Large intestine (tissue), 3 donors: Measurements from ENCODE around the gene MFSD6. TPM values are rescaled to one million over a fixed set of nuclear protein-coding genes. Genes with fewer than 3 reads are reported as not detected.
A peak's percentile ranks its signal among the peaks of the same experiment; 100 is the strongest.
"Not testable (repeated sequence)": the region's sequence is repeated elsewhere in the genome, so short reads cannot be mapped to it uniquely, and the experiment has no call there.

Experiments
- DNase-seq, 2 donors: peaks; one replicate each; pipeline versions ENCODE4 v3.0.0 to v3.0.0-alpha.2; 2013
- H3K27ac ChIP-seq: one replicate; pipeline ENCODE4 v1.5.1; 2013; ENCODE audit warnings: low read length
- H3K27me3 ChIP-seq: 2 replicates; pipeline ENCODE4 v1.6.1; 2013; ENCODE audit warnings: low read length; ENCODE audit not compliant: control insufficient read depth, insufficient read depth
- H3K36me3 ChIP-seq: 2 replicates; pipeline ENCODE4 v1.6.1; 2013; ENCODE audit warnings: low read length; ENCODE audit not compliant: control insufficient read depth, insufficient read depth
- H3K4me1 ChIP-seq: one replicate; pipeline ENCODE4 v1.6.1; 2013; ENCODE audit warnings: low read length; ENCODE audit not compliant: control insufficient read depth, insufficient read depth
- H3K4me3 ChIP-seq: one replicate; pipeline ENCODE4 v1.5.1; 2013; ENCODE audit warnings: low read length
- H3K9me3 ChIP-seq: one replicate; pipeline ENCODE4 v1.6.1; 2013; ENCODE audit warnings: mild to moderate bottlenecking, low read depth, low read length, moderate library complexity; ENCODE audit not compliant: control insufficient read depth
- WGBS: methylation state at CpG from one replicate; pipeline ENCODE4 v1.1.5; 2013; ENCODE audit warnings: low lambda C conversion rate; ENCODE audit not compliant: insufficient coverage; 5-methylcytosine and 5-hydroxymethylcytosine counted together
- polyA plus RNA-seq: library from polyadenylated mRNA; unstranded; fragments of 120-200 nt; gene quantifications from one replicate; pipeline ENCODE4 v1.2.1, GENCODE V29; 2013

The MFSD6 gene
- polyA plus RNA-seq, 1 donor: 21.8 TPM

DNA sequence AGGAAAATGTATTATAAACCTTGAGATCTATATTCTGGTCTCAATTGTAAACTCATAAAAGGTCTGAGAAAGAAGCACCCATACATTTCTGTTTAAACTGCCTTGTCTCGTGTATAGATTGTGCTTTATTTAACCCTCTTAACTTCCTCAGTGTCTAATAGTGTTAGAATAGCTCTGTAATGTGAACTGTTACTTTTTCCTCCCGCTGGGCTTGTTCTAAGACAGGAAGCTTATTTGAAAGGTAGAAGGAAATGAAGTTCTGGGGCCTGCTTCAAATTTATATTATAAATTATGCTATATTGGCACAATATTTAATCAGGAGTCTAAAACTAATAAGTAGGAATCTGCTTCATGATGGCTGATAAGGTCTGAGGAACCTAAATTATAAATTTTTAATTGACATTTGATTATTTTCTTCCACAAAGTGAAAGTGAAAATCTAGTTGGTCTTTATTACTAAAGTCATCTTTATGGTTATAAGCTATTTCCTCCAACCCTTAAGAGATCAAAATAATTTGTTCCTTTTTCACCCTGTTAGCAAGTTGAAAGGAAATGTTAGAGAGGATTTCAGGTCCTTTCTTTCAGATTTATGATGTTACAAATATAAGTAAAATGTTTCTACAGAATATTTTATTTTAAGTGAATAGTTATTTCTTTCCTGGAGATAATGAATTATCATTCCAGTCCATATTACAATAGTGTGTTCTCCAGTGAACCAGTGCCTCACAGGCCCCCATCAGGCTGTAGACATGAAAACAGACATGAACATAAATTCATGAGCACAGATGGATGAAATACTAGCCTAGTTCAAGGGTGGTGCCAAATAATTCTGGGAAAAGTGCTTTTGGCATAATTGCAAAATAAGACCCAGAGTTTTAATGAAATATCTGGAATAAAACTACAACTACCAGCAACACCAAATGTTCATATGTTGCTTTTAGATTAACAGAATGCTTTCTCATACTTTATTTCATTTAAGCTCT, 7.9 kb downstream of the MFSD6 start:
- no peak overlapping the region for H3K27ac ChIP-seq
- no peaks in the 10 kb centered on the region for H3K4me1 ChIP-seq
- H3K36me3 ChIP-seq: peaks cover 2% of the 10 kb centered on the region
- no peaks in the 10 kb centered on the region for H3K27me3 ChIP-seq
- no peaks in the 10 kb centered on the region for H3K9me3 ChIP-seq
- no CpG with 5 or more reads among the region's 2 CpGs for WGBS
- DNase-seq: no peak
- no peak overlapping the region for H3K4me3 ChIP-seq

DNA sequence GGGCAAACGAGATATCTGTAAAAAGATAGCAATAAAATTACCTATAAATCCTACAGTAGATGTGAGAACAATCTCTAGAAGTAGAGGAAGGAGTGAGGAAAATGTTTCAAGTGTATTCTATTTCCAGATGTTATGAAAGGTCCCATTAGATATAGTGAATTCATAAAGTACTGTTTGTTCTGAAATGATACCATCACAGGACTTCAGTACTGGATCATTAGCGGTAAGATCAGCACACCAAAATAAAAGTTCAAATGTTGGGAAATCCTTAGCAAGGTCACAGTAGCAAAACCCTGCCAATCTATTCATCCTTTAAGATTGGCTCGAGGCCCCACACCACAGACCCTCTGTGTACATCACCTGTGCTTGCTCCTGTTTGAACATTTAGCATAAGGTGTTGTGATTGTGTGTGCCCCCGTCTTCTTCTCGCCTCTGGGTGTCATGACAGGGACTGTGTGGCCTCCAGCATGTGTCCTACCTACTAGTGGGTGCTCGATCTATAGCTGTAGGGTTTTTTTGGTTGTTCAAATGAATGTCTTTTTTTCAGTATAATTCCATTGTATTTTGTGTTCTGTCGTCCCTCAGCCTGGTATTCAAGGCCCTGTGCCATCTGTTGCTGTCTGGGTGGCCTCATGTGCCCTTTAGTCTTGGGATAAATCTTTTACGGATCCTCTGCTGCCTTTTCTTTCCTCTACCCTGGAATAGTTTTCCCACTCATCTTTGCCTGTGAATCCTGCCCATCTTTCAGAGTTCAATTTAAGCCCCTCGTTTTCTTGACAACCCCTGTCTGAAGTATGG, 9.1 kb downstream of the MFSD6 start:
- H3K27me3 ChIP-seq: no peaks in the 10 kb centered on the region
- WGBS: 73% methylated on average over 2 of the region's 9 CpGs
- H3K36me3 ChIP-seq: peaks cover 2% of the 10 kb centered on the region
- no peak overlapping the region for H3K27ac ChIP-seq
- no peak overlapping the region for H3K4me3 ChIP-seq
- H3K9me3 ChIP-seq: no peaks in the 10 kb centered on the region
- no peaks in the 10 kb centered on the region for H3K4me1 ChIP-seq
- no peak for DNase-seq

DNA sequence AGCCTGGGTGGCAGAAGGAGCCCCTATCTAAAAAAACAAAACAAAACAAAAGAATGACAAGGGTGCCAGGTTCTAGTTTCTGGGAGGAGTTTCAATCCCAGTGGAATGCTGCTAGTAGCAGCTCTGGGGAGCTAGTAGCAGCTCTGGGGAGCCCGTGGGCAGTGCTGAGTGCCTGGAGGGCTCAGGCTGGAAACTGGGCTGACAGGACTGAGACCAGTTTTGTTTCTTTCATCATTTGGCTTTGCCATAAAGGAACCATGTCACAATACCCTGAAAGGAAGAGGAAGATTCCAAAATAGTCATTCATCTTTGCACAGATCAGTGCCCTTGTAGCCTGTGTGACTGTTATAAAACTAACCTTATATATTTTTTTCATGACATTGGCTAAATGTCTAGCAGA, 10.6 kb downstream of the MFSD6 start:
- no peak overlapping the region for H3K4me3 ChIP-seq
- no peaks in the 10 kb centered on the region for H3K27me3 ChIP-seq
- no peaks in the 10 kb centered on the region for H3K4me1 ChIP-seq
- H3K36me3 ChIP-seq: peaks cover 2% of the 10 kb centered on the region
- H3K27ac ChIP-seq: no peak overlapping the region
- no peak for DNase-seq
- WGBS: no CpG with 5 or more reads among the region's 1 CpG
- no peaks in the 10 kb centered on the region for H3K9me3 ChIP-seq

DNA sequence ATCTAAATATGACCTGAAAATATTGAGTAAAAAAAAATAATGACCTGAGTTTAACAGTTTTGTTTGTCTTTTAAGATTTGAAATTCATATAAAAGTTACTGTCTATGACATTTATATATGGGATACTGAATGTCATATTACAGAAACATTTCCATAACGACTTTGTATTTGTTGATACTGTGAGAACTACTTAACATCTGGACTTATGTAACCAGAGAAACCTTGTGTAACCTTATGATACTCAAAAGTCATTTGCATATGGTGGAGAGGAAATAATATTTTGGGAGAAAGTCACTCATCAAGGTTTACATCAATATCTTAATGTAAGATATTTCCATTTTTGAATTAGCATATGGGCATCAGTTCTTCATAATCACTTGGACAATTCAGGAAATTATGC, 12.6 kb downstream of the MFSD6 start:
- Histone ChIP-seq H3K4me1 (no peaks in the 10 kb centered on the region), H3K4me3 (no peak overlapping the region), H3K27ac (no peak overlapping the region), H3K36me3 (peaks cover 2% of the 10 kb centered on the region), H3K9me3 (no peaks in the 10 kb centered on the region), H3K27me3 (no peaks in the 10 kb centered on the region)
- WGBS: no CpG with 5 or more reads among the region's 1 CpG
- no peak for DNase-seq

DNA sequence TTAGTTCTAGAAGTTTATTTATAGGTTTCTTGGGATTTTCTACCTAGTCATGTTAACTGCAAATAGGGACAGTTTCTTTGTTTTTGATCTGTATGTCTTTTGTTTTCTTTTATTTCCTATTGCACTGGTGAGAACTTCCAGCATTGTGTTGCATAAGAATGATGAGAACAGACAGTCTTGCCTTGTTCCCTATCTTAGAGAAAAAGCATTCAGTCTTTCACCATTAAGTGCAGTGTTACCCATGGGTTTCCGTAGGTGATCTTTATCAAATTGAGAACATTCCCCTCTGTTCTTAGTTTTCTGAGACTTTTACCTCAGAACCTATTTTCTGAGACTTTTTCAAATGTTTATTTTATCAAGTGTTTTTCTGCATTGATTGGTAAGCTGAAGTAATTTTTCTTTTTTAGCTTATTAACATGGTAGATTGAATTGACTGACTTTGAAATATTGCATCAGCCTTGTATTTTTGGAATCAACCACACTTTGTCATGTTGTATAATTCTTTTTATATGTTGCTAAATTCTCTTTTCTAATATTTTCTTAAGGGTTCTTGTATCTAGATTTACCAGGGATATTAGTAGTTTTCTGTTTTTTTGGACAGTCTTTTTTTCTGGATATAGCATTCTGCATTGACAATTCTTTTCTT, 17.2 kb downstream of the MFSD6 start:
- Histone ChIP-seq H3K4me1 (no peaks in the 10 kb centered on the region), H3K9me3 (no peaks in the 10 kb centered on the region), H3K27ac (no peak overlapping the region), H3K4me3 (no peak overlapping the region), H3K36me3 (no peaks in the 10 kb centered on the region), H3K27me3 (no peaks in the 10 kb centered on the region)
- WGBS: 83% methylated on average over 1 of the region's 1 CpG
- no peak for DNase-seq

DNA sequence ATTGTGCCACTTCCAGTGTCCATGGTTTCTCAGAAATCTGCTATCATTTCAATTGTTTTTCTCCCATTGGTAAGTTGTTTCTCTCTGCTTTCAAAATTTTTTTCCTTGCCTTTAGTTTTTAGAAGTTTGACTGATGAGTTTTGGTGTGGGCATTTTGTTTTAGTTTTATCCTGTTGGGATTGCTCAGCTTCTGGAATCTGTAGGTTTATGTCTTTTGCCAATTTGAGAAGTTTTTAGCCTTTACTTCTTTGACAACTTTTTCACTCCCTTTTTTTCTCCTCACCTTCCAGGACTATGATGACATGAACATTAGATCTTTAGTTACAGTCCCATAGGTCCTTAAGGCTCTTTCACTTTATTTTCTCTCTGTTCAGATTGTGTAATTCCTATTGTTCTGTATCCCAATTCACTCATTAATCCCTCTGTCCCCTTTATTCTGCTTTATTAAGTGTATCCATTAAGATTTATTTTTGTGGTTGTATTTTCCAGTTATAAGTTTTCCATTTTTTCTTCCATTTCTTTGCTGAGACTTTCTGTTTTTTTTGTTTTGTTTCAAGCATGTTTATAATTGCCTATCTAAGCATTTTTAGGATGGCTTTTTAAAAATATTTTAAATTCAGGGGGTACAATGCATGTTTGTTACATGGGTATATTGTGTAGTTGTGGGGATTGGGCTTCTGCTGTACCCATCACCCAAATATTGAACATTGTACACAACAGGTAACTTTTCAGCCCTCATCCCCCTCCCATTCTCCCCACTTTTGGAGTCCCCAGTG, 17.9 kb downstream of the MFSD6 start:
- Histone ChIP-seq H3K4me3 (no peak overlapping the region), H3K27ac (no peak overlapping the region), H3K36me3 (no peaks in the 10 kb centered on the region), H3K4me1 (no peaks in the 10 kb centered on the region), H3K9me3 (no peaks in the 10 kb centered on the region), H3K27me3 (no peaks in the 10 kb centered on the region)
- no peak for DNase-seq

DNA sequence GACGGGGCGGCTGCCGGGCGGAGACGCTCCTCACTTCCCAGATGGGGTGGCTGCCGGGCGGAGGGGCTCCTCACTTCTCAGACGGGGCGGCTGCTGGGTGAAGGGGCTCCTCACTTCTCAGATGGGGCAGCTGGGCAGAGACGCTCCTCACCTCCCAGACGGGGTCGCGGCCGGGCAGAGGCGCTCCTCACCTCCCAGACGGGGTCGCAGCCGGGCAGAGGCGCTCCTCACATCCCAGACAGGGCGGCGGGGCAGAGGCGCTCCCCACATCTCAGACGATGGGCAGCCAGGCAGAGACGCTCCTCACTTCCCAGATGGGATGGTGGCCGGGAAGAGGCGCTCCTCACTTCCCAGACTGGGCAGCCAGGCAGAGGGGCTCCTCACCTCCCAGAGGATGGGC, 22.7 kb downstream of the MFSD6 start:
- WGBS: no CpG with 5 or more reads among the region's 26 CpGs

DNA sequence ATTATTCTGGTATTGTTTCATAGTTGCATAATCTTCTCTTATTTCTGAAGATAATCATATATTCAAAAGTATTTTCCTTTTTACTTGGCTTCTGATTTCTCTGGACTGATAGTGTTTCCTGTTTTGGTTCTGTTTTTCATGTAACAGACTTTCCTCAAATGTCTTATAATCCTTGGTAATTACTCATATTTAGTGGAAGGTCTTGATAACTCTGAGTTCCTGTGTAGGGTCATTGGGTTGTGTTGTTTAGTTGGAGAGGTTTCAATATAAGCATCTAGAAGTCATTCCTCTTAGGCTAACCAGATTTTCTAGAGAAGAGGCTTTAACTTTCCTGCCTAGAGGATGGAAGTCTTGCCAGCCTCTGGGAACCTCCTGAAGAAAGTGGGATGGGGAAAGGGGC, 23.8 kb downstream of the MFSD6 start:
- Histone ChIP-seq H3K4me3 (no peak overlapping the region), H3K27ac (no peak overlapping the region), H3K4me1 (no peaks in the 10 kb centered on the region), H3K36me3 (peaks cover 8% of the 10 kb centered on the region), H3K9me3 (peaks cover 3% of the 10 kb centered on the region), H3K27me3 (no peaks in the 10 kb centered on the region)
- DNase-seq: no peak

More for the DNA sequence above, 22.7 kb downstream of the MFSD6 start:
- DNase-seq, H3K4me1 ChIP-seq, H3K27ac ChIP-seq, H3K36me3 ChIP-seq, H3K9me3 ChIP-seq, H3K4me3 ChIP-seq, H3K27me3 ChIP-seq: not testable (repeated sequence)

DNA sequence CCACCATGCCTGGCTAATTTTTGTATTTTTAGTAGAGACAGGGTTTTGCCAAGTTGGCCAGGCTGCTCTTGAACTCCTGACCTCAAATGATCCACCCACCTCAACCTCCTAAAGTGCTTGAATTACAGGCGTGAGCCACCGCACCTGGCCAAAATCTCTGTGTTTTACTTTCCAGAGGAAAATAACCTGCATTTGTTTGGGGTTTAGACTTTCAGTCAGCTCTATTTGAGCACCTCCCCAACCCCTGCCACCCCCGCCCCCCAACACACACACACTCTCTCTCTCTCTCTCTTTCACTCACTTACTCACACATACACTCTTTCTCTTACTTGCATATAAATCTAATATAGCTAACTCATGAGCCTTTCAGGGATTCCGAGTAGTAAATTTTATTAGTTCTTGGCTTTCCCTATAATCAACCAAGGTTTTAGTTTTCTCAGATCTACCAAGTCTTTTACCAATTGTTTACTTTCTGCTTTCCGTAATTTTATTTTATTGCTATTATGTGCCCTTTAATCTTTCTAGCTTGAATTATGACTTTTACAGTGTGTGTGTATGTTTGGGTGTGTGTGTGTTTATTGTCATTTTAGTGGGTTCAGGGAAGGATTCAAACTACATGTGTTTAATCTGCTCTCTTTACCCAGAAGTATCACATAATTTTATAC, 24.5 kb downstream of the MFSD6 start:
- Histone ChIP-seq H3K36me3 (peaks cover 16% of the 10 kb centered on the region), H3K9me3 (peaks cover 3% of the 10 kb centered on the region), H3K27me3 (no peaks in the 10 kb centered on the region), H3K27ac (no peak overlapping the region), H3K4me3 (no peak overlapping the region), H3K4me1 (no peaks in the 10 kb centered on the region)
- 0% methylated on average over 1 of the region's 5 CpGs for WGBS
- DNase-seq: peak in 1 of 2 donors; percentile 42
